GM12873 (cell line): ENCODE measurements around the gene SCN2A.

Source experiments
- CTCF ChIP-seq: IDR thresholded peaks from 2 replicates; pipeline ENCODE4 v1.5.1; 2012; ENCODE audit warnings: low read depth, mild to moderate bottlenecking, moderate library complexity, low read length, control low read depth; ENCODE audit not compliant: insufficient read depth; ENCODE audit errors: missing control alignments

Gene SCN2A

GRCh38 chr2:165420231-165420630, 181.0 kb downstream of the SCN2A start:
- no peak for TF ChIP-seq CTCF

GRCh38 chr2:165423081-165423480, 183.9 kb downstream of the SCN2A start:
- no peak for TF ChIP-seq CTCF

- no peak for TF ChIP-seq CTCF
Measured at GRCh38 chr2:165425556-165425955, 186.3 kb downstream of the SCN2A start.

GRCh38 chr2:165427686-165428085, 188.5 kb downstream of the SCN2A start:
- no peak for TF ChIP-seq CTCF

- TF ChIP-seq CTCF: no peak
Measured at GRCh38 chr2:165428926-165429325, 189.7 kb downstream of the SCN2A start.

GRCh38 chr2:165431014-165431413, 191.8 kb downstream of the SCN2A start:
- no peak for TF ChIP-seq CTCF

- no peak for TF ChIP-seq CTCF
Measured at GRCh38 chr2:165432234-165432966, 193.2 kb downstream of the SCN2A start.
